ENCODE measurements around the gene SH3BP5L. TPM values are rescaled to one million over a fixed set of nuclear protein-coding genes. Genes with fewer than 3 reads are reported as not detected.
A peak's percentile ranks its signal among the peaks of the same experiment; 100 is the strongest.

The SH3BP5L gene
- total and polyA plus RNA-seq, 2 of the 4 experiments (the other 2 are of a cell fraction): 23.3 to 35.9 TPM

GRCh38 chr1:248858096-248858890 is 32.6 kb upstream of the SH3BP5L start (continued):
- TF ChIP-seq RCOR1 (IDR thresholded peaks at IDR 0.05; ENCODE audit: insufficient replicate concordance, low read length) (no peak), MXI1 (IDR thresholded peaks at IDR 0.05; ENCODE audit: borderline replicate concordance, low read depth, low read length) (peak; percentile 90; the same call in 1 of the 2 replicates)

- H3K56ac ChIP-seq (ENCODE audit: extremely low read depth, insufficient read depth, low read length): no peak overlapping the region
- peaks cover 18% of the 10 kb centered on the region; the same call in 1 of the 2 replicates for H3K36me3 ChIP-seq (ENCODE audit: control insufficient read depth, insufficient read depth, low read length)
- intact Hi-C loops (cut with micrococcal nuclease): loop anchor here (1.0 kb wide), 1 partner anchor 16 kb away; no protein-coding TSS in a partner anchor
- H4K8ac ChIP-seq (ENCODE audit: low read depth in 2 of 2, low read length in 2 of 2): peak overlapping the region; percentile 94 to 96
- WGBS, 2 experiments (ENCODE audit: extremely low coverage in 2 of 2, insufficient read length in 1 of 2): no CpG with 5 or more reads among the region's 4 CpGs
- BruUV-seq (replicated peaks): no TSS peak
- H2AK5ac ChIP-seq (ENCODE audit: low read depth, low read length): peak overlapping the region; percentile 95
- dilution Hi-C loops (cut with HindIII; ENCODE audit: low sequenced_read_pairs, unreplicated experiment): no loop called here
- ATAC-seq (ENCODE audit: low read depth) (no peak), DNase-seq (no peak)
- ChIA-PET POLR2A (ENCODE audit: unreplicated experiment) (no interaction called here), CTCF (interaction anchor here (0.6 to 1.1 kb wide), 3 partner anchors 16 to 21 kb away, joined by 3 to 4 read pairs (median 3); no protein-coding TSS in a partner anchor)
- peak overlapping the region; percentile 94 for H3K4ac ChIP-seq (ENCODE audit: low read depth, low read length)
- no peak for TF ChIP-seq USF2 (IDR thresholded peaks at IDR 0.05; ENCODE audit: low read depth, low read length)
- no peak for TF ChIP-seq ELK1 (IDR thresholded peaks at IDR 0.05; ENCODE audit: borderline replicate concordance, low read depth, low read length)
- no peak for TF ChIP-seq CEBPB (IDR thresholded peaks at IDR 0.05; ENCODE audit: low read depth, low read length)
- TF ChIP-seq MAFK (IDR thresholded peaks at IDR 0.05; ENCODE audit: low read depth, low read length): no peak
- no peak for TF ChIP-seq POLR2A (IDR thresholded peaks at IDR 0.05; ENCODE audit: low read depth, low read length)
- no peak for TF ChIP-seq RFX5 (IDR thresholded peaks at IDR 0.05; ENCODE audit: low read depth, low read length)
- no peak for TF ChIP-seq CTCF (conservative IDR thresholded peaks at IDR 0.05; ENCODE audit: low read depth, low read length)
- no peak for TF ChIP-seq MXI1 (IDR thresholded peaks at IDR 0.05; ENCODE audit: borderline replicate concordance, low read depth, low read length)
- no peak for TF ChIP-seq CHD1 (IDR thresholded peaks at IDR 0.05; ENCODE audit: low read depth, low read length)
- TF ChIP-seq RCOR1 (IDR thresholded peaks at IDR 0.05; ENCODE audit: insufficient replicate concordance, low read length): no peak
- peak overlapping the region; percentile 79 for H4K5ac ChIP-seq (ENCODE audit: low read depth, low read length)
- no peaks in the 10 kb centered on the region for H3K9me3 ChIP-seq (ENCODE audit: control insufficient read depth, insufficient read depth, low read length)
- H3K18ac ChIP-seq (ENCODE audit: low read depth, low read length): peak overlapping the region; percentile 12
- peak overlapping the region; percentile 54; the same call in 1 of the 2 replicates for H2BK120ac ChIP-seq (ENCODE audit: low read depth, low read length)
- H3K4me2 ChIP-seq (ENCODE audit: low read depth, low read length): peak overlapping the region; percentile 99
- H3K79me1 ChIP-seq (ENCODE audit: low read depth in 1 of 2, low read length in 2 of 2): peaks cover 13 to 31% of the 10 kb centered on the region in 2 experiments
- H3K23ac ChIP-seq (ENCODE audit: low read depth, low read length): peak overlapping the region; percentile 70
- no peak overlapping the region for H2BK15ac ChIP-seq (ENCODE audit: low read depth, low read length)
- H3K4me1 ChIP-seq (ENCODE audit: control insufficient read depth, insufficient read depth, low read length): peaks cover 13% of the 10 kb centered on the region
- H2AFZ ChIP-seq (replicated peaks; ENCODE audit: low read length, poor library complexity): peak overlapping the region; percentile 96
- H2BK20ac ChIP-seq (ENCODE audit: low read depth, low read length): no peak overlapping the region
- H3K14ac ChIP-seq (replicated peaks; ENCODE audit: low read depth, low read length): peak overlapping the region; percentile 93; the same call in 1 of the 2 replicates
- H3K9ac ChIP-seq (ENCODE audit: low read depth, low read length): peak overlapping the region; percentile 76
- peak overlapping the region; percentile 48; the same call in 1 of the 2 replicates for H3K27ac ChIP-seq (ENCODE audit: insufficient read depth, low read length)
- in situ Hi-C loops (cut with MboI; ENCODE audit: low sequenced_read_pairs): no loop called here
- peak overlapping the region; percentile 99 for H2AK9ac ChIP-seq (replicated peaks; ENCODE audit: low read depth, low read length, poor library complexity)
- H3K27me3 ChIP-seq (ENCODE audit: control insufficient read depth, insufficient read depth, low read length): no peaks in the 10 kb centered on the region
- peaks cover 20% of the 10 kb centered on the region; the same call in 1 of the 2 replicates for H3K9me1 ChIP-seq (ENCODE audit: insufficient read depth, low read length)
- no peaks in the 10 kb centered on the region for H4K20me1 ChIP-seq (ENCODE audit: insufficient read depth, low read length)
- peak overlapping the region; percentile 66 for H3K4me3 ChIP-seq (ENCODE audit: insufficient read depth, low read depth, low read length)
- H2BK5ac ChIP-seq (ENCODE audit: low read depth, low read length, poor library complexity, severe bottlenecking): peak overlapping the region; percentile 32
- H4K91ac ChIP-seq (ENCODE audit: insufficient read depth, low read depth, low read length): peak overlapping the region; percentile 85
These were observed 32.0 kb upstream of the SH3BP5L start for GRCh38 chr1:248857749-248858095.

Data from IMR-90 (cell line).